HEK293T (cell line): Measurements from ENCODE around the gene ARMC9.
A peak's percentile ranks its signal among the peaks of the same experiment; 100 is the strongest.

Experiments
- CTCF ChIA-PET: fragments of 350-600 bp; formaldehyde crosslinking; extraction: SDS; loops from one replicate; lab custom pipeline; 2021; ENCODE audit warnings: antibody characterized with exemption, inconsistent platforms; lab: Yijun Ruan, JAX
- POLR2A ChIA-PET: fragments of 350-600 bp; formaldehyde crosslinking; extraction: SDS; loops from one replicate; lab custom pipeline; 2020; ENCODE audit warnings: antibody characterized with exemption, inconsistent platforms; lab: Yijun Ruan, JAX
- DNase-seq: peaks from one replicate; pipeline ENCODE4 v3.0.0; 2012; ENCODE audit warnings: mixed read lengths; ENCODE audit errors: extremely low spot score
- ARNT ChIP-seq: fragments of 450-650 bp; IDR thresholded peaks from 2 replicates; pipeline ENCODE4 v1.6.1; 2017; ENCODE audit warnings: mild to moderate bottlenecking
- BHLHE40 ChIP-seq: fragments of 450-650 bp; IDR thresholded peaks from 2 replicates; pipeline ENCODE4 v1.6.1; 2016; ENCODE audit warnings: mild to moderate bottlenecking, moderate library complexity, borderline replicate concordance
- CTBP1 ChIP-seq: fragments of 450-650 bp; IDR thresholded peaks from 2 replicates; pipeline ENCODE4 v1.6.1; 2016; ENCODE audit warnings: borderline replicate concordance
- ELF4 ChIP-seq: fragments of 450-650 bp; IDR thresholded peaks from 2 replicates; pipeline ENCODE4 v1.6.1; 2017; ENCODE audit warnings: antibody characterized with exemption
- FOXA1 ChIP-seq: fragments of 450-650 bp; IDR thresholded peaks from 2 replicates; pipeline ENCODE4 v1.6.1; 2016; ENCODE audit warnings: mild to moderate bottlenecking
- FOXK2 ChIP-seq: fragments of 450-650 bp; IDR thresholded peaks from 2 replicates; pipeline ENCODE4 v1.6.1; 2016; ENCODE audit warnings: mild to moderate bottlenecking
- FOXM1 ChIP-seq: fragments of 450-650 bp; IDR thresholded peaks from 2 replicates; pipeline ENCODE4 v1.6.1; 2017; ENCODE audit warnings: mild to moderate bottlenecking, borderline replicate concordance
- HDGF ChIP-seq: fragments of 450-650 bp; IDR thresholded peaks from 2 replicates; pipeline ENCODE4 v1.6.1; 2017; ENCODE audit warnings: antibody characterized with exemption, borderline replicate concordance
- L3MBTL2 ChIP-seq: fragments of 450-650 bp; conservative IDR thresholded peaks from 2 replicates; pipeline ENCODE4 v1.6.1; 2016; ENCODE audit warnings: mild to moderate bottlenecking
- LEF1 ChIP-seq: fragments of 450-650 bp; IDR thresholded peaks from 2 replicates; pipeline ENCODE4 v1.6.1; 2017; ENCODE audit warnings: mild to moderate bottlenecking, borderline replicate concordance
- NFRKB ChIP-seq: fragments of 450-650 bp; IDR thresholded peaks from 2 replicates; pipeline ENCODE4 v1.6.1; 2016; ENCODE audit warnings: mild to moderate bottlenecking, moderate library complexity
- SP1 ChIP-seq: fragments of 450-650 bp; IDR thresholded peaks from 2 replicates; pipeline ENCODE4 v1.6.1; 2017
- SUZ12 ChIP-seq: fragments of 450-650 bp; IDR thresholded peaks from 2 replicates; pipeline ENCODE4 v1.6.1; 2016; ENCODE audit warnings: mild to moderate bottlenecking
- TARDBP ChIP-seq: fragments of 450-650 bp; IDR thresholded peaks from 2 replicates; pipeline ENCODE4 v1.6.1; 2016
- ZNF384 ChIP-seq: fragments of 450-650 bp; IDR thresholded peaks from 2 replicates; pipeline ENCODE4 v1.6.1; 2016
- TF ChIP-seq, protein P1 (sequence below): fragments of 450-650 bp; IDR thresholded peaks from 2 replicates; pipeline ENCODE4 v1.6.1; 2016

Gene ARMC9

DNA sequence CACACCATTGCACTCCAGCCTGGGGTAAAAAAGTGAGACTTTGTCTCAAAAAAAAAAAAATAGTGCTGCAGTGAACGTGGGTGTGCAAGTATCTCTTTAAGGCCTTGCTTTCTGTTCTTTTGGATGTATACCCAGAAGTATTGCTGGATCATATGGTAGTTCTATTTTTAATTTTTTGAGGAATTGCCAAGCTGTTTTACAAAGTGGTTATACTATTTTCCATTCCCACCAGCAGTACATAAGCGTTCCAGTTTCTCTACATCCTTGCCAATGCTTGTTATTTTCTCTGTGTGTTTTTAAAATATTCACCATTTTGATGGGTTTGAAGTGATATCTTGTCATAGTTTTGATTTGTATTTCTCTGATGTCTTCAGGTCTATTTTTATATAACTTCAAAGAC is 13.1 kb downstream of the ARMC9 start:
- ChIA-PET POLR2A (no interaction called here), CTCF (interaction anchor here (0.9 kb wide), 1 partner anchor 199 kb away, joined by 3 read pairs; no protein-coding TSS in a partner anchor)
- TF ChIP-seq CTBP1 (no peak), HDGF (no peak), TARDBP (no peak), LEF1 (no peak), FOXA1 (no peak), NFRKB (no peak), FOXM1 (no peak), BHLHE40 (no peak), SP1 (no peak), L3MBTL2 (no peak)
- DNase-seq = no peak

DNA sequence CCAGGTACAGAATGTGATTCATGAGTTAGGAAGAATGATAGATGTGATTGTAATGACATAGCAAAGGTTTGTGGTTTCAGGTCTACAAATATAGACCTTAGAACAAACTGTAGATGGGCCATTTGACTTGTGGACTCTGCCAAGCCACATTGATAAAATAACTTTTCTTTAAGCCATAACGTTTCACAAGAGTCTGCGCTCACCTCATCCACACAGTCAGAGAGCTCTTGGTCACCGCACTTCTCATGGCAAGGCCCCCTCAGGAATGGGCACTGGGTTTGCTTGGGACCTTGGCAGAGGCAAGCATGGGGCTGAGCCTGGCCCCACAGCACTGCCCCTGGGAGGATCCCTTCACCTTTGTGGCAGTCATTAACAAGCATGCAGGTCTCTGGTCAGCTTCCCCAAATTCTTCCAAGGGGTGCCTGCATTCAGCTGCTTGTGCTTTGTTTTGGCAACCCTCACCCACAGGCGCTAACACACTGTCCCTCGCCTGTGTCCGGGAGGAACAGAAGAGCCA is 14.0 kb downstream of the ARMC9 start:
- POLR2A ChIA-PET = no interaction called here
- TF ChIP-seq HDGF (no peak), CTBP1 (no peak), NFRKB (no peak), SUZ12 (no peak)
- TF ChIP-seq, protein P1, sequence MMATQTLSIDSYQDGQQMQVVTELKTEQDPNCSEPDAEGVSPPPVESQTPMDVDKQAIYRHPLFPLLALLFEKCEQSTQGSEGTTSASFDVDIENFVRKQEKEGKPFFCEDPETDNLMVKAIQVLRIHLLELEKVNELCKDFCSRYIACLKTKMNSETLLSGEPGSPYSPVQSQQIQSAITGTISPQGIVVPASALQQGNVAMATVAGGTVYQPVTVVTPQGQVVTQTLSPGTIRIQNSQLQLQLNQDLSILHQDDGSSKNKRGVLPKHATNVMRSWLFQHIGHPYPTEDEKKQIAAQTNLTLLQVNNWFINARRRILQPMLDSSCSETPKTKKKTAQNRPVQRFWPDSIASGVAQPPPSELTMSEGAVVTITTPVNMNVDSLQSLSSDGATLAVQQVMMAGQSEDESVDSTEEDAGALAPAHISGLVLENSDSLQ = no peak
- DNase-seq = no peak

DNA sequence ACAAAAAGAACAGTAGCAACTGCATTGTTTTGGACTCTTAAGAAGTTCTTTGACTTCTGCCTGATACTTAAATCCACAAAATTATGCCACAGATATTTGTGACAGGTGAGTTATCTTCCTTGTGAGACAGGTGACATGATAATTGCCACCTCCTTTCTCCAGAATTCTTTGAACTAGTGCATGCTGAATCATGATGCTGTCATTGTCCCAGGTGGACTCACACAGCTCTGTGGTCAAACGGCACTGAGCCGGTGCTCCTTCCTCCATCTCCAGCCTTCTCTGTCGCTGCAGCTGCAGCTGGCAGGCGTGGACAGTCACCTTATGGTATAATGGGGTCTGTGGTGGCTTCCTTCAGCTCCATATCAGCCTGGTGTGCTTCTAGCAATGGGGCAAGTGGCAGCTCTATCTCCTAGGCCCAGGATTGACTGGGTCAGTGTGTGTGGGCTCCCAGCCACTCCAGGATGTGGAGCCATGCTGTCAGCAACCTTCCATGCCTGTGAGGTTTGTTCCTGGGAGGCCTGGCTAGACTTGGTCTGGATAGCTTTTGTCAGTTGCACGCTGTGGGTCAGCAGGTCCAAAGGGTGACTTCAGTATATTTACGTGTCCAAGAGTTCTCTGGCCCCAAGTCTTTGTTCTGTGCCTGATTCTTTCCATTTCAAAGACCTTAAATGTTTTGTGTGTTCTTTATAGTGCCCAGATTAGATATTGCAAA is 15.7 kb downstream of the ARMC9 start:
- TF ChIP-seq HDGF = no peak
- no peak for TF ChIP-seq SP1
- no peak for TF ChIP-seq ELF4
- TF ChIP-seq LEF1 = no peak
- no peak for TF ChIP-seq FOXA1
- TF ChIP-seq SUZ12 = no peak
- TF ChIP-seq CTBP1 = no peak
- TF ChIP-seq NFRKB = no peak
- TF ChIP-seq L3MBTL2 = no peak
- TF ChIP-seq BHLHE40 = no peak
- no peak for TF ChIP-seq ZNF384
- no peak for TF ChIP-seq FOXM1
- TF ChIP-seq FOXK2 = no peak
- TF ChIP-seq, protein P1 = no peak
- TF ChIP-seq TARDBP = no peak
- no peak for TF ChIP-seq ARNT
- DNase-seq = no peak
- ChIA-PET POLR2A (interaction anchor here (1.3 kb wide), 1 partner anchor 250 kb away, joined by 3 read pairs; the partner anchor contains the start of gene NCL), CTCF (no interaction called here)

More for the DNA sequence above, 14.0 kb downstream of the ARMC9 start:
- CTCF ChIA-PET = interaction anchor here (0.9 kb wide), 1 partner anchor 198 kb away, joined by 3 read pairs; no protein-coding TSS in a partner anchor

DNA sequence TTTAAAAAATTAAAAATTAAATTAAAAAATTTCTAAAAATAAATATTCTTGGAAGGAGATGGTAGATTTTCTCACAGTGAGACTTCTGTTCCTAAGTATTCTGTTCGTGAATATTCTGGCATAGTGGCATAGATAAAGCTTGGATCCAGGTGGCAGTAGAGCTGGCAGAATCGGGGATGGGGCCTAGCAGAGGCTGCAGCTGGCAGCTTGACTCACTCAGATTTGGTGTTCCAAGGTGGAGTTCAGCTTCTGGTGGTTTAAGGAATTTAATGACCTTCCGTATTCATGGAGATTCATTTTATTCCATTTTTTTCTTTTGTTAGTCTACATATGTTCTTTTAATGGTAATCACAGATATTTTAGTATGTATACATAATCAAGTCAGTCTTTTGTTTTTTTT is 19.9 kb downstream of the ARMC9 start:
- DNase-seq = no peak
- CTCF ChIA-PET = no interaction called here
- TF ChIP-seq ARNT = no peak
- TF ChIP-seq LEF1 = no peak
- no peak for TF ChIP-seq TARDBP
- no peak for TF ChIP-seq FOXM1
- no peak for TF ChIP-seq SUZ12
- POLR2A ChIA-PET = no interaction called here

DNA sequence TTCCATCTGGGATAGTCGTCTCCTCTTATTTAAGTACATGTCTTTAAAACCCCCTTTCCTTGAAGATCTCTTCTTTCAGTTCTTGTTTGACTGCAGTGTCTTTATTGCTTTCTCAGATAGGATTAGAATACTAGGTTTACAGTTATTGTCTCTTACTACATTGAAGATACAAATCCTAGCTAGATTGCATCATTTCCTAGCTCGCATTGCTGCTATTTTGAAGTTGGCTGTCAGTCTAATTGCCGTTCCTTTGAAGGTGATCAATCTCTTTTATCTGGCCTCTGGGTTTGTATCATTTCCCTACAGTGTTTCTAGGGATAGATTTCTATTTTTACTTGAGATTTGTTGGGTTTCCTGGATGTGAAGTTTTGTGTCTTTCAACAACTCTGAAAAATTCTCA is 20.9 kb downstream of the ARMC9 start:
- no peak for DNase-seq
- ChIA-PET POLR2A (interaction anchor here (1.2 kb wide), 1 partner anchor 21 kb away, joined by 3 read pairs; the partner anchor contains the start of gene ARMC9), CTCF (interaction anchor here (0.7 kb wide), 1 partner anchor 85 kb away, joined by 3 read pairs; no protein-coding TSS in a partner anchor)
- TF ChIP-seq, protein P1 = peak; percentile 30; the same call in 1 of the 2 replicates
- TF ChIP-seq NFRKB (no peak), LEF1 (no peak), L3MBTL2 (no peak), BHLHE40 (no peak), FOXA1 (no peak)

DNA sequence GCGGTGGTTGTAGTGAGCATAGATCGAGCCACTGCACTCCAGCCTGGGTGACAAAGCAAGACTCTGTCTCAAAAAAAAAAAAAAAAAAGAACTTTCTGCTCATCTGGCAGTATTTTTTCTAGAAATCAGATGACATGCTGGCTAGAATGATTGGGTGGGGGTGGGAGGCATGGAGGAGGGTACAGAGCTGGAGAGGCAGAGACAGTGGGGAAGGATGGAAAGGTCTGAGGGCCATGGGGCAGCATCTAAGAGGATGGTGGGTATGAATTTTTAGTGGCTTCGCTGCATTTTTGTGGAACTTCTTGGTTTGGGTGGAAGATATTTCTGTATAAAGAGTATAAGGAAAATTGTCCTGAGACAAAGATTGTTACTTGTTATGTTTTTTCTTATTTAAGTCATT is 23.3 kb downstream of the ARMC9 start:
- CTCF ChIA-PET = no interaction called here
- POLR2A ChIA-PET = no interaction called here
- TF ChIP-seq BHLHE40 (no peak), FOXK2 (no peak), ARNT (no peak), SP1 (no peak), ELF4 (no peak), SUZ12 (no peak), NFRKB (no peak), TARDBP (no peak), ZNF384 (no peak), L3MBTL2 (no peak), HDGF (no peak), FOXM1 (no peak), LEF1 (no peak), FOXA1 (no peak)
- TF ChIP-seq, protein P1 = no peak
- no peak for DNase-seq
